HFFc6 (cell line): ENCODE data around the gene CLSTN3. TPM values are rescaled to one million over a fixed set of nuclear protein-coding genes. Genes with fewer than 3 reads are reported as not detected.
"Not testable (repeated sequence)": the region's sequence is repeated elsewhere in the genome, so short reads cannot be mapped to it uniquely, and the experiment has no call there.

Source experiments
- DNase-seq: peaks from one replicate; pipeline ENCODE4 v3.0.0-alpha.2; 2018
- H3K27ac Mint-ChIP-seq: 2 replicates; pipeline ENCODE4 v1.8.0; 2020; ENCODE audit warnings: mild to moderate bottlenecking, mixed read lengths
- H3K27me3 Mint-ChIP-seq: 2 replicates; pipeline ENCODE4 v1.8.0; 2021; ENCODE audit warnings: mild to moderate bottlenecking, moderate library complexity, mixed read lengths; ENCODE audit not compliant: insufficient read depth
- H3K36me3 Mint-ChIP-seq: 2 replicates; pipeline ENCODE4 v1.8.0; 2021; ENCODE audit warnings: low read depth, mixed read lengths
- H3K4me1 Mint-ChIP-seq: 2 replicates; pipeline ENCODE4 v1.8.0; 2020; ENCODE audit warnings: low read depth, mixed read lengths
- H3K4me3 Mint-ChIP-seq: 2 replicates; pipeline ENCODE4 v1.8.0; 2020; ENCODE audit warnings: mild to moderate bottlenecking, moderate library complexity, mixed read lengths
- H3K9me3 Mint-ChIP-seq: 2 replicates; pipeline ENCODE4 v1.8.0; 2020; ENCODE audit warnings: mild to moderate bottlenecking, mixed read lengths
- total RNA-seq, 6 experiments: library from RNA; stranded (reverse); fragmentation: NEBNext Ultra II Directional; extraction: Animal tissue kit (Norgen Biotek cat#: 25700); gene quantifications; 2 replicates in 1 of 6; 3 replicates in 5 of 6; pipeline ENCODE4 v1.2.3, GENCODE V29; 2021
- TF ChIP-seq, protein P1 (sequence below): fragments of 200-600 bp; sonication (generic); IDR thresholded peaks from 2 replicates; pipeline ENCODE4 v1.5.0; 2021; ENCODE audit warnings: antibody characterized with exemption, mild to moderate bottlenecking

The CLSTN3 gene
- total RNA-seq, 6 experiments from 2014 or later = 10.4 to 15.5 (median 13.7) TPM

DNA sequence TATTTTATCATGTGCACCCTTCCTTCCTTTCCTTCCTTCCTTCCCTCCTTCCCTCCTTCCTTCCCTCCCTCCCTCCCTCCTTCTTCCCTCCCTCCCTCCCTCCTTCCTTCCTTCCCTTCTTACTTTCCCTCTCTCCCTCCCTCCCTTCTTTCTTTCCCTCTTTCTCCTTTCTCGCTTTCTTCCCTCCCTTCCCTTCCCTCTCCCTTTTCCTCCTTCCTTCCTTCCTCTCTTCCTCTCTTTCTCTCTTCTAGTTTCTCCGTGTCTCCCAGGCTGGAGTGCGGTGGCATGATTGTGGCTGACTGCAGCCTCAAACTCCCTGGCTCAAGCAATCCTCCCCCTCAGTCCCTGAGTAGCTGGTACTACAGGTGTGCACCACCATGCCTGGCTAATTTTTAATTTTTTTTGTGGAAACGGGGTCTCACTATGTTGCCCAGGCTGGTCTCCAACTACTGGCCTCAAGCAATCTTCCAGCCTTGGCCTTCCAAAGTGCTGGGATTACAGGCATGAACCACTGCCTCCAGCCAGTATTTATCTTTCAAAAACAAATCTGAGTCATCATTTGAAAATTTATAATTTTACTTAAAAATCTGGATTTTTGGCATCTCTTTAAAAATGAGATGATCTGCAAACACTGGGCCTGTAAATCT, 29.0 kb upstream of the CLSTN3 start:
- H3K36me3 Mint-ChIP-seq = peaks cover 14% of the 10 kb centered on the region
- H3K4me1 Mint-ChIP-seq = peaks cover 10% of the 10 kb centered on the region
- no peaks in the 10 kb centered on the region; the same call in 1 of the 2 replicates for H3K27me3 Mint-ChIP-seq
- no peak overlapping the region for H3K4me3 Mint-ChIP-seq
- no peak overlapping the region for H3K27ac Mint-ChIP-seq
- TF ChIP-seq, protein P1, sequence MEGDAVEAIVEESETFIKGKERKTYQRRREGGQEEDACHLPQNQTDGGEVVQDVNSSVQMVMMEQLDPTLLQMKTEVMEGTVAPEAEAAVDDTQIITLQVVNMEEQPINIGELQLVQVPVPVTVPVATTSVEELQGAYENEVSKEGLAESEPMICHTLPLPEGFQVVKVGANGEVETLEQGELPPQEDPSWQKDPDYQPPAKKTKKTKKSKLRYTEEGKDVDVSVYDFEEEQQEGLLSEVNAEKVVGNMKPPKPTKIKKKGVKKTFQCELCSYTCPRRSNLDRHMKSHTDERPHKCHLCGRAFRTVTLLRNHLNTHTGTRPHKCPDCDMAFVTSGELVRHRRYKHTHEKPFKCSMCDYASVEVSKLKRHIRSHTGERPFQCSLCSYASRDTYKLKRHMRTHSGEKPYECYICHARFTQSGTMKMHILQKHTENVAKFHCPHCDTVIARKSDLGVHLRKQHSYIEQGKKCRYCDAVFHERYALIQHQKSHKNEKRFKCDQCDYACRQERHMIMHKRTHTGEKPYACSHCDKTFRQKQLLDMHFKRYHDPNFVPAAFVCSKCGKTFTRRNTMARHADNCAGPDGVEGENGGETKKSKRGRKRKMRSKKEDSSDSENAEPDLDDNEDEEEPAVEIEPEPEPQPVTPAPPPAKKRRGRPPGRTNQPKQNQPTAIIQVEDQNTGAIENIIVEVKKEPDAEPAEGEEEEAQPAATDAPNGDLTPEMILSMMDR = no peak
- H3K9me3 Mint-ChIP-seq = peaks cover 9% of the 10 kb centered on the region
- DNase-seq = no peak

DNA sequence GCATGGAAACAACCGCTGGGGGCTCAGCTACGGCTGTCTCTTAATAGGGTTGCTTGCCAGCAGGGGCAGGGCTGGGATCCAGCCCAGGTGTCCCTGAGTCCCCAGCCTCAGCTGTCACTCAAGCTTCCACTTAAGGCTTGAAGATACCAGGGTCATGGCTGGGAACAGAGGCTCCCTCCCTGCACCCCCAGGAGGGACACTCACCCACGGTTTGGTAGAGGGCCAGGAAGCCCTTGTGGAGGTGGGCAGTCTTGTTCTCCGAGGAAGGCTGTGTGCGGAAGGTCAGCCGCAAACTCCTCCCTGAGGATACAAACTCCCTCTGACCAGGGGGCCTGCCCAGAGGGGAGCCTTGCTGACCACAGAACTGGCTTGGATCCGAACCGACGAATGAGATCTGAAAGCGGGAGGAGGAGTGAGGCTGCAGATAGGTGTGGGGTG, 28.5 kb upstream of the CLSTN3 start:
- Mint-ChIP-seq H3K36me3 (peaks cover 19% of the 10 kb centered on the region), H3K4me3 (no peak overlapping the region), H3K4me1 (peaks cover 14% of the 10 kb centered on the region), H3K27me3 (no peaks in the 10 kb centered on the region), H3K27ac (no peak overlapping the region), H3K9me3 (peaks cover 15% of the 10 kb centered on the region)
- DNase-seq = no peak
- TF ChIP-seq, protein P1 = no peak

DNA sequence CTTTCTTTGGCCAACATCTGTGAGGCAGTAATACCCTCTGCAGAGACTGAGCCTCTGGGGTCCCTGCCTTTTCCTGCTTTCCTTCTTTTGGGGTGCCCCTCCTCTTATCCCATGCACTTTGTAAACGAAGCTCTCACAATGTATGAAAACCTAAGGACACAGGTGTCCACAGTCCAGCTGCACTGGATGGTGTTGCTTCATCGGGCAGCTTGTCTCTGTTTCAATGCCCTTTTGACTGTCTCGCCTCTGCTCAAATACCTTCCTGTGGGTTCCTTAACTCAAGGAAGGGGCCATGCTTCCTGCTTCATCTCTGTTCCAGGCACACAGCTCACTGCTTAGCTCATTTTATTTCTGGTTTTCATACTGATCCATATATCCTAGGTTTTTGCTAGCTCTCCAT, 27.6 kb upstream of the CLSTN3 start:
- TF ChIP-seq, protein P1 = no peak

DNA sequence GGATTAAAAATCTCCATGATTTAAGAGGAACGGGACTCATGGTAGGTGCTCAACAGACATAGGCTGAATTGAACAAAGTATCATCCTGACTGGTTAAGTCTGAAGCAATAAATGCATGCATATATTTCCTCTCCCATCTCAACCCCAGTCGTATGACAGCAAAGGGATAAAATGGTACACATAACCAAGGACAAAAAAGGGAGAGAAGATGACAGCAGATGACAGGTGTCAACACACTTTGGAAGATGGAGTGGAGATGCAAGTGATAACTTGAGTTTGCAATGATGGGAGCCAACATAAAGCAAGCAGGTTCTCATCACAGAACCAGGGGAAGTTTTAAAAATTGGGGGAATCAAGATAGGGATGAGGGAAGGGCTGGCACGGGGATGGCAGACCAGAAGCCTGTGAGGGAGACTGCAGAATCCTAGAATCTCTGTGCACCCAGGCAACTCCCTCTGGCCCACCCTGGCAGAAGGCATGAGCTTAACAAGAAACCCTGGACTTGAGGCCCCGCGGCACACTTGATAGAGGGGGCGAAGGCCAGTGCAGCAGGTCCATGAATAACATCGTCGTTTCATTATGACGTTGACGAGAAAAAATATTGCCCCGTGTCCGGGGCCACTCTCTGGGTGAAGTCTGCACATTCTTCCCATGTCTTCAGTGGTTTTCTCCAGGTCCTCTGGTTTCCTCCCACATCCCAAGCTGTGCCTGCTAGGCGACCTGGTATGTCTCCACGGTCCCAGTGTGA, 26.2 kb upstream of the CLSTN3 start:
- DNase-seq = no peak
- Mint-ChIP-seq H3K4me3 (no peak overlapping the region), H3K36me3 (peaks cover 20% of the 10 kb centered on the region), H3K27ac (no peak overlapping the region), H3K4me1 (peaks cover 22% of the 10 kb centered on the region), H3K9me3 (peaks cover 15% of the 10 kb centered on the region), H3K27me3 (no peaks in the 10 kb centered on the region)
- TF ChIP-seq, protein P1 = no peak

More for the DNA sequence above, 27.6 kb upstream of the CLSTN3 start:
- H3K36me3 Mint-ChIP-seq = peaks cover 20% of the 10 kb centered on the region
- no peak for DNase-seq
- no peaks in the 10 kb centered on the region for H3K27me3 Mint-ChIP-seq
- H3K4me1 Mint-ChIP-seq = peaks cover 16% of the 10 kb centered on the region
- peaks cover 15% of the 10 kb centered on the region for H3K9me3 Mint-ChIP-seq
- no peak overlapping the region for H3K27ac Mint-ChIP-seq
- H3K4me3 Mint-ChIP-seq = no peak overlapping the region

DNA sequence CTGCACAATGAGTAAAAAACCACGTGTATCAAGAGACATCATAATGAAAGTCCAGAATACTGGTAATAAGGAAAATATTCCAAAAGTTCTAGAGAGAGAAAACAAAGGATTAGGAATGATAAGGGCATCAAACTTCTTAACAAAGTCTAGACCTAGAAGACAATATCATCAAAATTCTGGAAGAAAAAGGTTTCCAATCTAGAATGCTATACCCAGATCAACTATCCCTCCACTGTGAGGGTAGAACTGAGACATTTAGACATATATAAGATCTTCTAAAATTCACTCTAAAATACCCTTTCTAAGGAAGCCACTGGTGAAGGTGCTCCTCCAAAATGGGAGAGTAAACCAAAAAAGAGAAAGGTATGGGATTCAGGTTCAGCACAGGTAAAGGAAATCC, 24.1 kb upstream of the CLSTN3 start:
- Mint-ChIP-seq H3K4me1 (peaks cover 40% of the 10 kb centered on the region), H3K4me3 (no peak overlapping the region), H3K9me3 (peaks cover 15% of the 10 kb centered on the region), H3K27me3 (no peaks in the 10 kb centered on the region), H3K27ac (no peak overlapping the region), H3K36me3 (peaks cover 20% of the 10 kb centered on the region)
- TF ChIP-seq, protein P1 = no peak
- no peak for DNase-seq

DNA sequence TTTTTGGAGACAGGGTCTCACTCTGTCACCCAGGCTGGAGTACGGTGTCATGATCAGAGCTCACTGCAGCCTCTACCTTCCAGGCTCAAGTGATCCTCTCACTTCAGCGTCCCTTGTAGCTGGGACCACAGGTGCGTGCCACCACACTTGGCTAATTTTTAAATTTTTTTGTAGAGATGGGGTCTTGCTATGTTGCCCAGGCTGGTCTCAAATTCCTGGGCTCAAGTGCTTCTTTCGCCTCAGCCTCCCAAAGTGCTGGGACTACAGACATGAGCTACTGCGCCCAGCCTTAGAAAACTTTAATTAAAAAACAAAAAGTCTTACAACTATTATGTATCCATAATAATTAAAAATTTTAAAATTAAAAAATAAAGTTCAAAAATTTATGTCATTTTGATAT, 23.0 kb upstream of the CLSTN3 start:
- not testable (repeated sequence) for DNase-seq, H3K27me3 Mint-ChIP-seq, H3K27ac Mint-ChIP-seq
- peaks cover 20% of the 10 kb centered on the region for H3K36me3 Mint-ChIP-seq
- H3K4me3 Mint-ChIP-seq = peak overlapping the region; percentile 20; the same call in 1 of the 2 replicates
- H3K9me3 Mint-ChIP-seq = peaks cover 15% of the 10 kb centered on the region
- peaks cover 33% of the 10 kb centered on the region for H3K4me1 Mint-ChIP-seq
